GM18868 (cell line): ENCODE data around the gene CX3CR1.
"Not testable (repeated sequence)": the region's sequence is repeated elsewhere in the genome, so short reads cannot be mapped to it uniquely, and the experiment has no call there.

Experiments
- ATAC-seq: cut with Tn5 transposase; IDR thresholded peaks from one replicate; pipeline ENCODE4 v1.9.1; 2021; ENCODE audit warnings: mild to moderate bottlenecking, moderate library complexity; ENCODE audit not compliant: unreplicated experiment

CX3CR1 gene

GRCh38 chr3:39279745-39280517 is at the start of gene CX3CR1:
Gene CX3CR1, minus strand, starts transcription at chr3:39280036. Its CDS starts 13,527 bp downstream, at chr3:39266509.
- ATAC-seq, result no peak

- peak; percentile 29 for ATAC-seq
These were observed 49.7 kb upstream of the CX3CR1 start, which contains the start of gene CCR8 for GRCh38 chr3:39329493-39329892. Gene CCR8, plus strand, starts transcription at chr3:39329709. Its CDS starts 2,623 bp downstream, at chr3:39332332.

GRCh38 chr3:39327746-39328349 is 48.0 kb upstream of the CX3CR1 start:
- peak; percentile 78 for ATAC-seq

- no peak for ATAC-seq
These were observed 47.4 kb upstream of the CX3CR1 start for GRCh38 chr3:39327053-39327745.

GRCh38 chr3:39325236-39325635 is 45.4 kb upstream of the CX3CR1 start:
- ATAC-seq, result no peak

- no peak for ATAC-seq
These were observed 43.7 kb upstream of the CX3CR1 start for GRCh38 chr3:39323494-39323893.

- no peak for ATAC-seq
These were observed 43.1 kb upstream of the CX3CR1 start for GRCh38 chr3:39322936-39323335.

GRCh38 chr3:39322209-39322715 is 42.4 kb upstream of the CX3CR1 start:
- ATAC-seq, result not testable (repeated sequence)

- not testable (repeated sequence) for ATAC-seq
These were observed 41.7 kb upstream of the CX3CR1 start for GRCh38 chr3:39321574-39321983.

GRCh38 chr3:39319249-39319648 is 39.4 kb upstream of the CX3CR1 start:
- no peak for ATAC-seq

GRCh38 chr3:39318301-39318700 is 38.5 kb upstream of the CX3CR1 start:
- ATAC-seq, result no peak

- no peak for ATAC-seq
These were observed 37.8 kb upstream of the CX3CR1 start for GRCh38 chr3:39317571-39318169.

GRCh38 chr3:39315420-39315819 is 35.6 kb upstream of the CX3CR1 start:
- no peak for ATAC-seq

GRCh38 chr3:39313289-39313688 is 33.5 kb upstream of the CX3CR1 start:
- no peak for ATAC-seq

- no peak for ATAC-seq
These were observed 22.3 kb upstream of the CX3CR1 start for GRCh38 chr3:39302178-39302577.

GRCh38 chr3:39299279-39299678 is 19.4 kb upstream of the CX3CR1 start:
- no peak for ATAC-seq

- no peak for ATAC-seq
These were observed 16.6 kb upstream of the CX3CR1 start for GRCh38 chr3:39296197-39297077.

- peak; percentile 88 for ATAC-seq
These were observed 15.4 kb upstream of the CX3CR1 start for GRCh38 chr3:39295184-39295775.

- ATAC-seq, result no peak
These were observed 14.8 kb upstream of the CX3CR1 start for GRCh38 chr3:39294446-39295183.
